NCI-H345 treated with DMSO at 0.1 percent for 48 hours (cell line): ENCODE results near the gene SLC35B4.
A peak's percentile ranks its signal among the peaks of the same experiment; 100 is the strongest.

Experiments
- DNase-seq: peaks from one replicate; lab custom pipeline; 2025; ENCODE audit not compliant: unreplicated experiment; lab: John Stamatoyannopoulos, UW

Gene SLC35B4

GRCh38 chr7:134316539-134317344 is at the start of gene SLC35B4:
Gene SLC35B4 (minus strand): TSS chr7:134316930. CDS start chr7:134316751, 179 bp downstream.
- DNase-seq, result peak; percentile 93

- DNase-seq, result no peak
Observed at GRCh38 chr7:134366481-134366880, 49.8 kb upstream of the SLC35B4 start.

GRCh38 chr7:134365341-134366054 is 48.8 kb upstream of the SLC35B4 start:
- DNase-seq, result no peak

GRCh38 chr7:134364619-134365037 is 47.9 kb upstream of the SLC35B4 start:
- no peak for DNase-seq

GRCh38 chr7:134362587-134363483 is 46.1 kb upstream of the SLC35B4 start:
- no peak for DNase-seq

- no peak for DNase-seq
Observed at GRCh38 chr7:134359787-134360432, 43.2 kb upstream of the SLC35B4 start.

- DNase-seq, result no peak
Observed at GRCh38 chr7:134357486-134357885, 40.8 kb upstream of the SLC35B4 start.

- no peak for DNase-seq
Observed at GRCh38 chr7:134356421-134356936, 39.7 kb upstream of the SLC35B4 start.

GRCh38 chr7:134355927-134356326 is 39.2 kb upstream of the SLC35B4 start:
- no peak for DNase-seq

- DNase-seq, result no peak
Observed at GRCh38 chr7:134355004-134355525, 38.3 kb upstream of the SLC35B4 start.

GRCh38 chr7:134353411-134353810 is 36.7 kb upstream of the SLC35B4 start:
- no peak for DNase-seq

GRCh38 chr7:134351424-134351823 is 34.7 kb upstream of the SLC35B4 start:
- DNase-seq, result no peak

GRCh38 chr7:134350709-134351108 is 34.0 kb upstream of the SLC35B4 start:
- no peak for DNase-seq

- no peak for DNase-seq
Observed at GRCh38 chr7:134347567-134347966, 30.8 kb upstream of the SLC35B4 start.

GRCh38 chr7:134343796-134344195 is 27.1 kb upstream of the SLC35B4 start:
- DNase-seq, result no peak

GRCh38 chr7:134343136-134343535 is 26.4 kb upstream of the SLC35B4 start:
- DNase-seq, result no peak

- no peak for DNase-seq
Observed at GRCh38 chr7:134339475-134339874, 22.7 kb upstream of the SLC35B4 start.

GRCh38 chr7:134337980-134338379 is 21.2 kb upstream of the SLC35B4 start:
- no peak for DNase-seq

GRCh38 chr7:134334408-134334807 is 17.7 kb upstream of the SLC35B4 start:
- no peak for DNase-seq

- DNase-seq, result no peak
Observed at GRCh38 chr7:134333943-134334342, 17.2 kb upstream of the SLC35B4 start.
